ENCODE measurements around the gene SIX5.

The SIX5 gene

DNA sequence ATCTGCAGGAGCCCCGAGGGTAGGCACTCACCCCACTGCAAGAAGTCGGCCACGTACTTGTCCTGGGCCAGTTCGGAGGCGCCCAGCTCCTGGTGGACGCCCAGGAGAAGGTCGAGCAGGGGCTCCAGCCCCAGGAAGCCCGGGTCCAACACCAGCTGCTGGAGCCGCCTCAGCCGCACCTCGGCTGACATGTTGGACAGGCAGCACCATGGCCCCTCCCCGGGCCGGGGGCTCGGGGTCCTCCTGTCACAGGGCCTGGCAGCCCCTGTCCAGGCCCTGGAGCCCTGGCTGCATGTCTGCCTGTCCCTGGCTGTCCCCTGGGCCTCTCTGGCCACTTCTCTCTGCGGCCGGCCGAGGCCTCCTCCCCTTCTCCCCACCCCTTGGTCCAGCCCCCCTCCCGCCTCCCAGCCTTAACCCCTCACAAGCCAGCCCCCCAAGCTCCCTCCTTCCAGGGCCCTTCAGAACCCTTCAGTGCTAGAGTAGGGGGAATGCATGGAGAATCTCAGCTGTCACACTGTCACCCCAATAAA lies 13.2 kb upstream of the SIX5 start, which contains the start of gene DMPK:
DMPK (minus strand) TSS at position 329 of the 530 bp plus-strand sequence; CDS start at position 191, 138 bp downstream.
- H3K4me2 ChIP-seq (ENCODE audit: low read depth, low read length, poor library complexity, severe bottlenecking): no peak within 1 kb of the TSS
- no peaks in the 10 kb centered on the region for H3K4me1 ChIP-seq (ENCODE audit: insufficient read depth, low read length, poor library complexity, severe bottlenecking)
- H4K20me1 ChIP-seq (ENCODE audit: insufficient read depth, low read length, poor library complexity, severe bottlenecking): peaks cover 20% of the 10 kb centered on the region
- no peak within 1 kb of the TSS for H3K4me3 ChIP-seq (ENCODE audit: low read length, poor library complexity, severe bottlenecking)
- no peak within 1 kb of the TSS for H2AFZ ChIP-seq (ENCODE audit: low read length)
- no peaks in the 10 kb centered on the region for H3K27me3 ChIP-seq (ENCODE audit: insufficient read depth, low read length, poor library complexity, severe bottlenecking)
- no peak within 1 kb of the TSS for H3K9ac ChIP-seq (ENCODE audit: low read depth, low read length, poor library complexity, severe bottlenecking)
- no peaks in the 10 kb centered on the region for H3K9me3 ChIP-seq (ENCODE audit: insufficient read depth, low read depth, low read length)
- TF ChIP-seq EZH2phosphoT487 (IDR thresholded peaks at IDR 0.05; ENCODE audit: borderline replicate concordance) (no peak), CTCF (conservative IDR thresholded peaks at IDR 0.05; ENCODE audit: low read length) (no peak)
- no peaks in the 10 kb centered on the region for H3K9me2 ChIP-seq (replicated peaks; ENCODE audit: low read depth, low read length)
- H3K36me3 ChIP-seq (ENCODE audit: insufficient read depth, low read length): no peaks in the 10 kb centered on the region
- H3K79me2 ChIP-seq (ENCODE audit: insufficient read depth, low read length): no peaks in the 10 kb centered on the region
- H3F3A ChIP-seq (ENCODE audit: low read depth): no peaks in the 10 kb centered on the region

GRCh38 chr19:45781214-45782161 lies 12.4 kb upstream of the SIX5 start:
- no peaks in the 10 kb centered on the region for H3K79me2 ChIP-seq (ENCODE audit: insufficient read depth, low read length)
- no peak overlapping the region for H3K4me3 ChIP-seq (ENCODE audit: low read length, poor library complexity, severe bottlenecking)
- H3K9ac ChIP-seq (ENCODE audit: low read depth, low read length, poor library complexity, severe bottlenecking): no peak overlapping the region
- H3K36me3 ChIP-seq (ENCODE audit: insufficient read depth, low read length): no peaks in the 10 kb centered on the region
- no peaks in the 10 kb centered on the region for H3K9me3 ChIP-seq (ENCODE audit: insufficient read depth, low read depth, low read length)
- no peaks in the 10 kb centered on the region for H3K27me3 ChIP-seq (ENCODE audit: insufficient read depth, low read length, poor library complexity, severe bottlenecking)
- H3K4me2 ChIP-seq (ENCODE audit: low read depth, low read length, poor library complexity, severe bottlenecking): no peak overlapping the region
- no peak overlapping the region for H2AFZ ChIP-seq (ENCODE audit: low read length)
- no peaks in the 10 kb centered on the region for H3K4me1 ChIP-seq (ENCODE audit: insufficient read depth, low read length, poor library complexity, severe bottlenecking)
- H4K20me1 ChIP-seq (ENCODE audit: insufficient read depth, low read length, poor library complexity, severe bottlenecking): peaks cover 20% of the 10 kb centered on the region
- H3F3A ChIP-seq (ENCODE audit: low read depth): no peaks in the 10 kb centered on the region
- no peaks in the 10 kb centered on the region for H3K9me2 ChIP-seq (replicated peaks; ENCODE audit: low read depth, low read length)
- TF ChIP-seq CTCF (conservative IDR thresholded peaks at IDR 0.05; ENCODE audit: low read length) (no peak), EZH2phosphoT487 (IDR thresholded peaks at IDR 0.05; ENCODE audit: borderline replicate concordance) (no peak)

- H3F3A ChIP-seq (ENCODE audit: low read depth): no peaks in the 10 kb centered on the region
- no peaks in the 10 kb centered on the region for H3K79me2 ChIP-seq (ENCODE audit: insufficient read depth, low read length)
- no peak overlapping the region for H3K4me2 ChIP-seq (ENCODE audit: low read depth, low read length, poor library complexity, severe bottlenecking)
- peaks cover 16% of the 10 kb centered on the region for H4K20me1 ChIP-seq (ENCODE audit: insufficient read depth, low read length, poor library complexity, severe bottlenecking)
- no peak overlapping the region for H3K9ac ChIP-seq (ENCODE audit: low read depth, low read length, poor library complexity, severe bottlenecking)
- no peak overlapping the region for H3K4me3 ChIP-seq (ENCODE audit: low read length, poor library complexity, severe bottlenecking)
- no peaks in the 10 kb centered on the region for H3K36me3 ChIP-seq (ENCODE audit: insufficient read depth, low read length)
- no peaks in the 10 kb centered on the region for H3K27me3 ChIP-seq (ENCODE audit: insufficient read depth, low read length, poor library complexity, severe bottlenecking)
- no peak for TF ChIP-seq EZH2phosphoT487 (IDR thresholded peaks at IDR 0.05; ENCODE audit: borderline replicate concordance)
- no peak for TF ChIP-seq CTCF (conservative IDR thresholded peaks at IDR 0.05; ENCODE audit: low read length)
- H3K9me3 ChIP-seq (ENCODE audit: insufficient read depth, low read depth, low read length): no peaks in the 10 kb centered on the region
- H3K4me1 ChIP-seq (ENCODE audit: insufficient read depth, low read length, poor library complexity, severe bottlenecking): no peaks in the 10 kb centered on the region
- no peak overlapping the region for H2AFZ ChIP-seq (ENCODE audit: low read length)
- H3K9me2 ChIP-seq (replicated peaks; ENCODE audit: low read depth, low read length): no peaks in the 10 kb centered on the region
These were observed 11.6 kb upstream of the SIX5 start for GRCh38 chr19:45780448-45781213.

Measured in Loucy (cell line).